Measurements from ENCODE around the gene KCNK15.

KCNK15 gene

GRCh38 chr20:44790638-44791393, 45.2 kb downstream of the KCNK15 start:
- DNase-seq (ENCODE audit: low spot score) = no peak

GRCh38 chr20:44792796-44793195, 47.1 kb downstream of the KCNK15 start:
- DNase-seq (ENCODE audit: low spot score) = no peak

GRCh38 chr20:44795836-44796235, 50.2 kb downstream of the KCNK15 start:
- DNase-seq (ENCODE audit: low spot score) = no peak

- no peak for DNase-seq (ENCODE audit: low spot score)
These were observed 50.6 kb downstream of the KCNK15 start for GRCh38 chr20:44796311-44796710.

GRCh38 chr20:44796758-44797457, 51.2 kb downstream of the KCNK15 start:
- DNase-seq (ENCODE audit: low spot score) = no peak

GRCh38 chr20:44799691-44800090, 54.0 kb downstream of the KCNK15 start:
- no peak for DNase-seq (ENCODE audit: low spot score)

- peak; percentile 54 for DNase-seq (ENCODE audit: low spot score)
These were observed 54.9 kb downstream of the KCNK15 start for GRCh38 chr20:44800391-44801046.

Measured in iPS-NIHi11 (cell line).